ENCODE data around the gene KCTD17. TPM values are rescaled to one million over a fixed set of nuclear protein-coding genes. Genes with fewer than 3 reads are reported as not detected.

KCTD17 gene
- total and polyA plus RNA-seq, 7 experiments from 2014 or later = 10.3 to 44.5 (median 23.6) TPM

DNA sequence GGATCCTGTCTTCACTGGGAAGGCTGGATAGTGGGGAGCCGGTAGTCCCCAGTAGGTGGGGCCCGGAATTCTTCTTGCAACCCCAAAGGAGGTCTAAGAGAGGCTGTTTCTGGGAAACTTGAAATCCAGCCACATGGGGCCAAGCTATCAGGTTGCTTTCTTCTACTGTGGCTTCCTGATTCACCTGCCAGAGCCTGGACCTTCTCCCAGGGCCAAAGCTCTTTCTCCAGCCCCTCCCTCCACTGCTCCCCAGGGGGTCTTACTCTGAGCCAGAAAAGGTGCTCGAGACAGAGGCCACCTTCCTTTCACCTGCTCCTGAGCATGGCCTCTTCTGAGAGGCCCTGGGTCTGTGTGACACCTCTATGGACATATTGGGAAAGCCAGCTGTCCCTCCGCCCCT, 41.4 kb upstream of the KCTD17 start:
- H3K9me3 Mint-ChIP-seq = peaks cover 0 to 2% (median 0%) of the 10 kb centered on the region in 11 donors
- intact Hi-C loops (cut with micrococcal nuclease) = no loop called here
- peaks cover 0 to 41% (median 19%) of the 10 kb centered on the region in 5 donors for H3K27me3 Mint-ChIP-seq
- H3K27ac Mint-ChIP-seq = no peak overlapping the region
- no peak overlapping the region for H3K4me3 Mint-ChIP-seq
- H3K4me1 Mint-ChIP-seq = peaks cover 0 to 9% (median 0%) of the 10 kb centered on the region in 7 donors
- Histone ChIP-seq H3K27me3 (ENCODE audit: control insufficient read depth in 2 of 2, insufficient read depth in 2 of 2, low read length in 2 of 2) (no peaks in the 10 kb centered on the region), H3K36me3 (ENCODE audit: control insufficient read depth in 2 of 3, insufficient read depth in 3 of 3, low read length in 3 of 3) (no peaks in the 10 kb centered on the region), H3K9me3 (ENCODE audit: control insufficient read depth in 2 of 3, low read length in 3 of 3) (no peaks in the 10 kb centered on the region), H3K27ac (ENCODE audit: low read depth, low read length) (no peak overlapping the region), H3K4me1 (ENCODE audit: control insufficient read depth in 2 of 2, insufficient read depth in 2 of 2, low read length in 2 of 2) (no peaks in the 10 kb centered on the region), H3K4me3 (ENCODE audit: low read length) (no peak overlapping the region)
- H3K36me3 Mint-ChIP-seq = peaks cover 0 to 3% (median 0%) of the 10 kb centered on the region in 5 donors
- ChIA-PET CTCF (no interaction called here), POLR2A (no interaction called here)
- ATAC-seq = no peak
- no peak for DNase-seq

GRCh38 chr22:37010976-37011375, 40.6 kb upstream of the KCTD17 start:
- H3K36me3 Mint-ChIP-seq = peaks cover 0 to 3% (median 0%) of the 10 kb centered on the region in 5 donors
- ChIA-PET POLR2A (no interaction called here), CTCF (no interaction called here)
- Histone ChIP-seq H3K27ac (ENCODE audit: low read depth, low read length) (no peak overlapping the region), H3K4me1 (ENCODE audit: control insufficient read depth in 2 of 2, insufficient read depth in 2 of 2, low read length in 2 of 2) (no peaks in the 10 kb centered on the region), H3K36me3 (ENCODE audit: control insufficient read depth in 2 of 3, insufficient read depth in 3 of 3, low read length in 3 of 3) (no peaks in the 10 kb centered on the region), H3K4me3 (ENCODE audit: low read length) (no peak overlapping the region), H3K27me3 (ENCODE audit: control insufficient read depth in 2 of 2, insufficient read depth in 2 of 2, low read length in 2 of 2) (no peaks in the 10 kb centered on the region), H3K9me3 (ENCODE audit: control insufficient read depth in 2 of 3, low read length in 3 of 3) (no peaks in the 10 kb centered on the region)
- peaks cover 0 to 9% (median 0%) of the 10 kb centered on the region in 7 donors for H3K4me1 Mint-ChIP-seq
- peaks cover 0 to 34% (median 15%) of the 10 kb centered on the region in 5 donors for H3K27me3 Mint-ChIP-seq
- ATAC-seq (no peak), DNase-seq (no peak)
- no peaks in the 10 kb centered on the region for H3K9me3 Mint-ChIP-seq
- peak overlapping the region in 1 of 9 donors; percentile 36 for H3K27ac Mint-ChIP-seq
- H3K4me3 Mint-ChIP-seq = no peak overlapping the region
- intact Hi-C loops (cut with micrococcal nuclease) = no loop called here

DNA sequence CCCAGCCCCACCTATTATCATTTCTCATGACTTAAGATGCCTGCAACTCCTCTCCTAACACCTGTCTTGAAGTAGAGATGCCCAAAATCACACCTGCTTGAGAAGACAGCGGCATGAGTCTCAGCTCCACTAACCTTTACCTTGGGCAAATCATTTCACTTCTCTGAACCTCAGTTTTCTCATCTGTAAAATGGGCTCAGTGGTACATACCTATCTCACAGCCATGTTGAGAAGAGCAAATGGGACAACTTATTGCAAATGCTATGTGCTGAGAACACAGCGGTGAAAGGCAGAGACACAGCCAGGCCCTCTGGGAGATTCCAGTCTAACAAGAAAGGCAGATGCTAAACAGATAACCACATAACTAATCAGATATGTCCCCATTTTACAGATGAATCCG, 40.1 kb upstream of the KCTD17 start:
- CTCF ChIA-PET = no interaction called here
- DNase-seq = no peak
- POLR2A ChIA-PET = no interaction called here
- intact Hi-C loops (cut with micrococcal nuclease) = no loop called here
- Histone ChIP-seq H3K27ac (ENCODE audit: low read depth, low read length) (no peak overlapping the region), H3K4me3 (ENCODE audit: low read length) (no peak overlapping the region), H3K4me1 (ENCODE audit: control insufficient read depth in 2 of 2, insufficient read depth in 2 of 2, low read length in 2 of 2) (no peaks in the 10 kb centered on the region), H3K36me3 (ENCODE audit: control insufficient read depth in 2 of 3, insufficient read depth in 3 of 3, low read length in 3 of 3) (no peaks in the 10 kb centered on the region), H3K27me3 (ENCODE audit: control insufficient read depth in 2 of 2, insufficient read depth in 2 of 2, low read length in 2 of 2) (no peaks in the 10 kb centered on the region), H3K9me3 (ENCODE audit: control insufficient read depth in 2 of 3, low read length in 3 of 3) (no peaks in the 10 kb centered on the region)
- Mint-ChIP-seq H3K9me3 (no peaks in the 10 kb centered on the region), H3K36me3 (peaks cover 0 to 3% (median 0%) of the 10 kb centered on the region in 5 donors), H3K4me1 (peaks cover 0 to 9% (median 0%) of the 10 kb centered on the region in 7 donors), H3K4me3 (no peak overlapping the region), H3K27me3 (peaks cover 0 to 30% (median 10%) of the 10 kb centered on the region in 5 donors), H3K27ac (no peak overlapping the region)
- no peak for ATAC-seq

DNA sequence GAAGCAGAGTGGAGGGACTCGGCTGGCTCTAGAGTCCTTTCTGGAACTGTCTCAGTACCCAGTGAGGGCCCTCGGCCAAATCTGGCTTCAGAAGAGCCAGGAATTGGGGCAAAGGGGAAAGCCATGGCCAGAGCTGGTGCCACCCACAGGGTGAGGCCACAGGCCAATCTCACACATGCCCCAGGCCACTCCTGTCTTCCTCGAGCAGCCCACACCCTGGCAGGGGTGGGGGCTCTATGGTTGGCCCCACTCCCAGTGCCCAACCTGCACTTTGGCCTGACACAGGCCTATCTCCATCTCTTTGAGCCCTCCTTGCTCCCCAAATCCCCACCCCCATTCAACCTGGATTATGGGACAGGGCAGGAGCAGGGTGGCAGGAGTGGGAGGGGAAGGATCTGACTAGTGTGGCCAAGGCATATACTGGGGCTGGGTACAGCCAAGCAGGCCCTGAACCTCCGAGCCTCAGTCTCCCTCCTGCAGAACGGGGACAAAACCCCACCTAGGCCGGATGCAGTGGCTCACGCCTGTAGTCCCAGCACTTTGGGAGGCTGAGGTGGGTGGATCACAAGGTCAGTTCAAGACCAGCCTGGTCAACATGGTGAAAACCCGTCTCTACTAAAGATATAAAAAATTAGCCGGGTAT, 39.2 kb upstream of the KCTD17 start:
- Mint-ChIP-seq H3K9me3 (no peaks in the 10 kb centered on the region), H3K27me3 (peaks cover 0 to 21% (median 13%) of the 10 kb centered on the region in 5 donors), H3K36me3 (no peaks in the 10 kb centered on the region), H3K4me3 (no peak overlapping the region), H3K27ac (no peak overlapping the region), H3K4me1 (peaks cover 0 to 9% (median 0%) of the 10 kb centered on the region in 7 donors)
- DNase-seq (no peak), ATAC-seq (no peak)
- Histone ChIP-seq H3K27me3 (ENCODE audit: control insufficient read depth in 2 of 2, insufficient read depth in 2 of 2, low read length in 2 of 2) (no peaks in the 10 kb centered on the region), H3K36me3 (ENCODE audit: control insufficient read depth in 2 of 3, insufficient read depth in 3 of 3, low read length in 3 of 3) (no peaks in the 10 kb centered on the region), H3K4me3 (ENCODE audit: low read length) (no peak overlapping the region), H3K27ac (ENCODE audit: low read depth, low read length) (no peak overlapping the region), H3K9me3 (ENCODE audit: control insufficient read depth in 2 of 3, low read length in 3 of 3) (no peaks in the 10 kb centered on the region), H3K4me1 (ENCODE audit: control insufficient read depth in 2 of 2, insufficient read depth in 2 of 2, low read length in 2 of 2) (no peaks in the 10 kb centered on the region)
- ChIA-PET POLR2A (no interaction called here), CTCF (no interaction called here)
- intact Hi-C loops (cut with micrococcal nuclease) = no loop called here

DNA sequence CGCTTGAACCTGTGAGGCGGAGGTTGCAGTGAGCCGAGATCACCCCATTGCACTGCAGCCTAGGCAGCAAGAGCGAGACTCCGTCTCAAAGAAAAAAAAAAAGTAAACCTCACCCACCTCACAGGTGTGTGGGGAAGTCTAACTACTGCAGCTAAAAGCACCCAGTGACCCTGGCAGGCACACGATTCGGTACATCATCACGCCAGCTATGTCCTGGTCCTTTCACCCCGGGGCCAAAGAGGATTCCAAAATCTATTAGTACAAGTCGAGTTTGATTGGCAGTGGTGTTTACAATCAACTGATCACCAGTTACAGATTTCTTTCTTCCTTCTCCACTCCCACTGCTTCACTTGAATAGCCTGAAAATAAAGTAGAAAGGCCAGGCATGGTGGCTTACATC, 38.6 kb upstream of the KCTD17 start:
- intact Hi-C loops (cut with micrococcal nuclease) = no loop called here
- Mint-ChIP-seq H3K27me3 (peaks cover 0 to 16% (median 9%) of the 10 kb centered on the region in 5 donors), H3K4me3 (no peak overlapping the region), H3K36me3 (no peaks in the 10 kb centered on the region), H3K9me3 (no peaks in the 10 kb centered on the region), H3K4me1 (peaks cover 0 to 7% (median 0%) of the 10 kb centered on the region in 7 donors), H3K27ac (no peak overlapping the region)
- Histone ChIP-seq H3K27ac (ENCODE audit: low read depth, low read length) (no peak overlapping the region), H3K27me3 (ENCODE audit: control insufficient read depth in 2 of 2, insufficient read depth in 2 of 2, low read length in 2 of 2) (no peaks in the 10 kb centered on the region), H3K4me1 (ENCODE audit: control insufficient read depth in 2 of 2, insufficient read depth in 2 of 2, low read length in 2 of 2) (no peaks in the 10 kb centered on the region), H3K4me3 (ENCODE audit: low read length) (no peak overlapping the region), H3K9me3 (ENCODE audit: control insufficient read depth in 2 of 3, low read length in 3 of 3) (no peaks in the 10 kb centered on the region), H3K36me3 (ENCODE audit: control insufficient read depth in 2 of 3, insufficient read depth in 3 of 3, low read length in 3 of 3) (no peaks in the 10 kb centered on the region)
- CTCF ChIA-PET = interaction anchor here (0.6 kb wide), 1 partner anchor 421 kb away, joined by 4 read pairs; no protein-coding TSS in a partner anchor
- ATAC-seq (no peak), DNase-seq (no peak)
- POLR2A ChIA-PET = no interaction called here

DNA sequence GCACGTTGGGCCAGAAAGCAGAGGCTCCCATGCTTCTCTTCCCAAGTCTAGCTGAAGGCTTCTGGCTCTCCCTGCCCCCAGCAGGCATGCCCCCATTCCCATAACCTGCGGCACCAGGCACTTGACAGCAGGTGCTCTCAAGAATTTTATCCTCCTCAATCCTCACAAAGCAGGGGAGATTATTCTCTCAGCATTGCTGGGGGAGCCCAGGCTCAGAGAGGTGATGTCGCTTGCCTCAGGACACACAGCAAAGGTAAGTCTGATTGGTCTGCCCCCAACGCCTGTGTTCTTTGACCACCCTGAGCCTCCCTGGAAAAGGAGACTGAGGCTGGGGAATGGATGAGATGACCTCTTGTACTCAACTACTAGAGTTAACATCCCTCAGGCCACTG, 37.1 kb upstream of the KCTD17 start:
- ATAC-seq (no peak), DNase-seq (no peak)
- Histone ChIP-seq H3K4me1 (ENCODE audit: control insufficient read depth in 2 of 2, insufficient read depth in 2 of 2, low read length in 2 of 2) (no peaks in the 10 kb centered on the region), H3K36me3 (ENCODE audit: control insufficient read depth in 2 of 3, insufficient read depth in 3 of 3, low read length in 3 of 3) (no peaks in the 10 kb centered on the region), H3K27ac (ENCODE audit: low read depth, low read length) (no peak overlapping the region), H3K4me3 (ENCODE audit: low read length) (no peak overlapping the region), H3K27me3 (ENCODE audit: control insufficient read depth in 2 of 2, insufficient read depth in 2 of 2, low read length in 2 of 2) (no peaks in the 10 kb centered on the region), H3K9me3 (ENCODE audit: control insufficient read depth in 2 of 3, low read length in 3 of 3) (no peaks in the 10 kb centered on the region)
- Mint-ChIP-seq H3K36me3 (no peaks in the 10 kb centered on the region), H3K4me1 (peaks cover 0 to 5% (median 0%) of the 10 kb centered on the region in 7 donors), H3K27me3 (peaks cover 0 to 10% (median 4%) of the 10 kb centered on the region in 5 donors), H3K4me3 (no peak overlapping the region), H3K27ac (no peak overlapping the region), H3K9me3 (no peaks in the 10 kb centered on the region)
- intact Hi-C loops (cut with micrococcal nuclease) = no loop called here
- CTCF ChIA-PET = no interaction called here
- POLR2A ChIA-PET = no interaction called here

Measured in naive thymus-derived CD4-positive, alpha-beta T cell (primary cell).